MCF 10A (cell line): ENCODE measurements around the gene NNT. TPM values are rescaled to one million over a fixed set of nuclear protein-coding genes. Genes with fewer than 3 reads are reported as not detected.

Source experiments
- BruUV-seq: library from RNA; stranded (reverse); fragments of 400-500 nt; replicated peaks from 2 replicates; lab custom pipeline; 2021; lab: Mats Ljungman, UMichigan
- CTCF ChIA-PET: fragments of 300-600 bp; sonication (Branson Sonifier 250); formaldehyde crosslinking; extraction: SDS; loops from one replicate; lab custom pipeline; 2021; ENCODE audit warnings: antibody characterized with exemption, inconsistent platforms; lab: Yijun Ruan, JAX
- POLR2A ChIA-PET: fragments of 300-600, 350-650 bp; sonication (Branson Sonifier 250); formaldehyde crosslinking; extraction: SDS; loops from one replicate; lab custom pipeline; 2020; ENCODE audit warnings: antibody characterized with exemption, inconsistent platforms; lab: Yijun Ruan, JAX
- DNase-seq: peaks from one replicate; pipeline ENCODE4 v3.0.0-alpha.2; 2018; ENCODE audit not compliant: unreplicated experiment
- H3K27ac Mint-ChIP-seq: one replicate; pipeline ENCODE4 v1.8.0; 2022; ENCODE audit warnings: mild to moderate bottlenecking, low read depth, mixed read lengths; ENCODE audit not compliant: unreplicated experiment
- H3K27me3 Mint-ChIP-seq: one replicate; pipeline ENCODE4 v1.8.0; 2022; ENCODE audit warnings: mixed read lengths; ENCODE audit not compliant: insufficient read depth, unreplicated experiment
- H3K36me3 Mint-ChIP-seq: one replicate; pipeline ENCODE4 v1.8.0; 2022; ENCODE audit warnings: mild to moderate bottlenecking, moderate library complexity, mixed read lengths; ENCODE audit not compliant: insufficient read depth, unreplicated experiment
- H3K4me1 Mint-ChIP-seq: one replicate; pipeline ENCODE4 v1.8.0; 2022; ENCODE audit warnings: mixed read lengths; ENCODE audit not compliant: insufficient read depth, unreplicated experiment
- H3K4me3 Mint-ChIP-seq: one replicate; pipeline ENCODE4 v1.8.0; 2022; ENCODE audit warnings: mild to moderate bottlenecking, moderate library complexity, mixed read lengths; ENCODE audit not compliant: unreplicated experiment
- H3K9me3 Mint-ChIP-seq: one replicate; pipeline ENCODE4 v1.8.0; 2022; ENCODE audit warnings: mixed read lengths; ENCODE audit not compliant: unreplicated experiment
- CTCF ChIP-seq: fragments of 200-600 bp; IDR thresholded peaks from one replicate; pipeline ENCODE4 v1.8.0; 2022; ENCODE audit warnings: antibody characterized with exemption, mild to moderate bottlenecking; ENCODE audit not compliant: unreplicated experiment
- intact Hi-C: fragments of 100-400 bp; cut with micrococcal nuclease; formaldehyde crosslinking; loops from 2 replicates; pipeline ENCODE4 v1.14.1; 2022
- total RNA-seq: library from RNA; stranded (reverse); gene quantifications from 2 replicates; pipeline ENCODE4 v1.2.3, GENCODE V29; 2022

Gene NNT
- total RNA-seq, 1 experiment from 2014 or later = 52.3 TPM

- H3K4me1 Mint-ChIP-seq = peaks cover 6% of the 10 kb centered on the region
- no peak for TF ChIP-seq CTCF
- no peaks in the 10 kb centered on the region for H3K9me3 Mint-ChIP-seq
- ChIA-PET CTCF (no interaction called here), POLR2A (no interaction called here)
- no TSS peak for BruUV-seq
- no peak for DNase-seq
- no peaks in the 10 kb centered on the region for H3K27me3 Mint-ChIP-seq
- no peaks in the 10 kb centered on the region for H3K36me3 Mint-ChIP-seq
- intact Hi-C loops = no loop called here
- H3K4me3 Mint-ChIP-seq = no peak overlapping the region
- H3K27ac Mint-ChIP-seq = no peak overlapping the region
Observed at GRCh38 chr5:43561356-43561755, 41.6 kb upstream of the NNT start.

- H3K27me3 Mint-ChIP-seq = no peaks in the 10 kb centered on the region
- ChIA-PET CTCF (no interaction called here), POLR2A (no interaction called here)
- no TSS peak for BruUV-seq
- no peaks in the 10 kb centered on the region for H3K36me3 Mint-ChIP-seq
- no peak overlapping the region for H3K27ac Mint-ChIP-seq
- H3K9me3 Mint-ChIP-seq = no peaks in the 10 kb centered on the region
- no peak for DNase-seq
- H3K4me1 Mint-ChIP-seq = no peaks in the 10 kb centered on the region
- H3K4me3 Mint-ChIP-seq = no peak overlapping the region
- TF ChIP-seq CTCF = no peak
- intact Hi-C loops = no loop called here
Observed at GRCh38 chr5:43563321-43563720, 39.7 kb upstream of the NNT start.

GRCh38 chr5:43564289-43564850 is 38.6 kb upstream of the NNT start:
- H3K4me1 Mint-ChIP-seq = peaks cover 4% of the 10 kb centered on the region
- POLR2A ChIA-PET = no interaction called here
- DNase-seq = no peak
- no peak overlapping the region for H3K27ac Mint-ChIP-seq
- H3K36me3 Mint-ChIP-seq = no peaks in the 10 kb centered on the region
- H3K4me3 Mint-ChIP-seq = no peak overlapping the region
- no TSS peak for BruUV-seq
- no peak for TF ChIP-seq CTCF
- CTCF ChIA-PET = no interaction called here
- H3K27me3 Mint-ChIP-seq = no peaks in the 10 kb centered on the region
- intact Hi-C loops = no loop called here
- H3K9me3 Mint-ChIP-seq = no peaks in the 10 kb centered on the region

GRCh38 chr5:43565043-43565442 is 37.9 kb upstream of the NNT start:
- no peak for TF ChIP-seq CTCF
- H3K27ac Mint-ChIP-seq = no peak overlapping the region
- H3K27me3 Mint-ChIP-seq = no peaks in the 10 kb centered on the region
- no TSS peak for BruUV-seq
- ChIA-PET POLR2A (no interaction called here), CTCF (no interaction called here)
- DNase-seq = no peak
- H3K36me3 Mint-ChIP-seq = no peaks in the 10 kb centered on the region
- H3K4me1 Mint-ChIP-seq = peaks cover 6% of the 10 kb centered on the region
- intact Hi-C loops = no loop called here
- H3K4me3 Mint-ChIP-seq = no peak overlapping the region
- H3K9me3 Mint-ChIP-seq = no peaks in the 10 kb centered on the region
